Measurements from ENCODE around the gene CBX5. TPM values are rescaled to one million over a fixed set of nuclear protein-coding genes. Genes with fewer than 3 reads are reported as not detected.

The CBX5 gene
- total and polyA plus RNA-seq, 10 of the 15 experiments (the other 5 are each of a cell fraction or from before 2014, with no cell fraction given), result 46.7 to 138 (median 74.6) TPM

- TF ChIP-seq CUX1 (IDR thresholded peaks at IDR 0.05; ENCODE audit: insufficient replicate concordance, low read depth, low read length), result no peak
- no peak for TF ChIP-seq POLR2AphosphoS2 (IDR thresholded peaks at IDR 0.05; ENCODE audit: low read depth, low read length)
- TF ChIP-seq ZNF592 (IDR thresholded peaks at IDR 0.05), result no peak
- TF ChIP-seq NFIC (IDR thresholded peaks at IDR 0.05; ENCODE audit: low read depth, low read length), result peak; percentile 36; the same call in 1 of the 2 replicates
- TF ChIP-seq ETV6 (conservative IDR thresholded peaks at IDR 0.05 in 1 of 2, IDR thresholded peaks at IDR 0.05 in 1 of 2; ENCODE audit: borderline replicate concordance in 1 of 2, low read depth in 1 of 2), result no peak
- TF ChIP-seq SKIL (IDR thresholded peaks at IDR 0.05; ENCODE audit: low read depth, poor library complexity, severe bottlenecking), result no peak
- TF ChIP-seq YY1 (IDR thresholded peaks at IDR 0.05; ENCODE audit: low read depth, low read length), result peak; percentile 36; the same call in 1 of the 2 replicates
- TF ChIP-seq ZBTB11 (CRISPR knock-in tag; IDR thresholded peaks at IDR 0.05), result no peak
- TF ChIP-seq SMAD5 (IDR thresholded peaks at IDR 0.05; ENCODE audit: low read depth), result no peak
- TF ChIP-seq NBN (IDR thresholded peaks at IDR 0.05), result peak; percentile 87; the same call in 1 of the 2 replicates
- no peak for TF ChIP-seq SRF (IDR thresholded peaks at IDR 0.05; ENCODE audit: low read depth in 2 of 2, low read length in 2 of 2)
- TF ChIP-seq RELB (IDR thresholded peaks at IDR 0.05; ENCODE audit: low read depth), result peak; percentile 95; the same call in 1 of the 2 replicates
Observed at GRCh38 chr12:54279227-54279631, 693 bp downstream of the CBX5 start (continued).

All from GM12878 (cell line).